AG09319 (cell line): ENCODE data around the gene LPIN1.
A peak's percentile ranks its signal among the peaks of the same experiment; 100 is the strongest.

ENCODE experiments used
- DNase-seq: peaks from one replicate; pipeline ENCODE4 v3.0.0-alpha.2; 2010; ENCODE audit warnings: low read depth; ENCODE audit errors: extremely low read depth
- TF ChIP-seq, protein P1 (sequence below): IDR thresholded peaks from 2 replicates; pipeline ENCODE4 v1.5.1; 2011; ENCODE audit warnings: low read depth, mild to moderate bottlenecking, inconsistent platforms, low read length, moderate library complexity

Gene LPIN1

DNA sequence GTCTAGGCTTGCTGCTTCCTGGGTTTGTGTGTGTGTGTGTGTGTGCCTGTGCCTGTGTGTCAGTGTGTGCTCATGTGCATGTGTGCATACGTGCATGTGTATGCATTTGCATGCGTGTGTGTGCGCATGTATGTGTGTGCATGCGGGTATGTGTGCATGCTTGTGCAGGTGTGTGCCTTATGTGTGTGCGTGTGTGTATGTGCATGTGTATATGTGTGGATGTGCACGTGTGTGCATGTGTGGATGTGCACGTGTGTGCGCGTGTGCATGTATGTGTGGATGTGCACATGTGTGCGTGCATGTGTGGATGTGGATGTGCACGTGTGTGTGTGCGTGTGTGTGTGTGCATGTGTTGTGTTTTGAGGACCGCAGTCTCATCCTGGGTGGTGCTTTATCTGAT is 42.8 kb downstream of the LPIN1 start:
- no peak for DNase-seq
- TF ChIP-seq, protein P1, sequence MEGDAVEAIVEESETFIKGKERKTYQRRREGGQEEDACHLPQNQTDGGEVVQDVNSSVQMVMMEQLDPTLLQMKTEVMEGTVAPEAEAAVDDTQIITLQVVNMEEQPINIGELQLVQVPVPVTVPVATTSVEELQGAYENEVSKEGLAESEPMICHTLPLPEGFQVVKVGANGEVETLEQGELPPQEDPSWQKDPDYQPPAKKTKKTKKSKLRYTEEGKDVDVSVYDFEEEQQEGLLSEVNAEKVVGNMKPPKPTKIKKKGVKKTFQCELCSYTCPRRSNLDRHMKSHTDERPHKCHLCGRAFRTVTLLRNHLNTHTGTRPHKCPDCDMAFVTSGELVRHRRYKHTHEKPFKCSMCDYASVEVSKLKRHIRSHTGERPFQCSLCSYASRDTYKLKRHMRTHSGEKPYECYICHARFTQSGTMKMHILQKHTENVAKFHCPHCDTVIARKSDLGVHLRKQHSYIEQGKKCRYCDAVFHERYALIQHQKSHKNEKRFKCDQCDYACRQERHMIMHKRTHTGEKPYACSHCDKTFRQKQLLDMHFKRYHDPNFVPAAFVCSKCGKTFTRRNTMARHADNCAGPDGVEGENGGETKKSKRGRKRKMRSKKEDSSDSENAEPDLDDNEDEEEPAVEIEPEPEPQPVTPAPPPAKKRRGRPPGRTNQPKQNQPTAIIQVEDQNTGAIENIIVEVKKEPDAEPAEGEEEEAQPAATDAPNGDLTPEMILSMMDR: no peak

DNA sequence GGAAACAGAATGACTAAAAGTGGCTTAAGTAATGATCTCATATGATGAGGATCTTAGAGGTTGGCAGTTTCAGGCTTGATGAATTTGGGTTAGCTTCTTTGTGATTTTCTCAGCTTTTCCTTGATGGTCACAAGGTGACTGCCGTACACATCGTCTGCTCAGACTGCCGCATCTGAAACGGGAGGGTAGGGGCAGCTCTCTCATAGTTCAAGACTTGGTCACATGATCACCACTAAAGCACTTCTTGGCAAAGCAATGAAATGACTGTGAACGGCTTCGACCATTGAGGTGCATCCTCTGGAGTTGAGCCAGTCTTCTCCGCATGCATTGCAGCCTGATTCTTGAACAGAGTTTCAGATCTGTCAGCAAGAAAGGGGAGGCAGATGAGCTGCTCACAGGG is 43.8 kb downstream of the LPIN1 start:
- TF ChIP-seq, protein P1: no peak

DNA sequence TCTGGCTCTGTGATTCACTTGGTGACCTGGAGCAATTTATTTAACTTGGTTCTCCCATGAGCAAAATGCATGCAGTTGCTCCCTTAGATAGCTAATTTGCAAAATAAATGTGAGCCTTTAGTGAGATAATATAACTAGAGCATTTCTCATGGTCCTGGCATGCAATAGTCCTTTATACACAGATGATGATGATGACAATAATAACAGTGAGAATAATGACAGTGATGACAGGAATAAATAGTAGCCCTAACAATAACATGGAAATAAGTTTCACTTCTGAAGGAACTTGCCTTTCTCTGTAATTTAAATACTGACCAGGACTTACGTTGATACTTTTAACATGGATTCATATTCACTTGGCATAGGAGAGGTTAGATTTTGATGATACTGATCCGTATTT is 49.2 kb downstream of the LPIN1 start:
- TF ChIP-seq, protein P1: no peak

More for the DNA sequence above, 43.8 kb downstream of the LPIN1 start:
- no peak for DNase-seq

DNA sequence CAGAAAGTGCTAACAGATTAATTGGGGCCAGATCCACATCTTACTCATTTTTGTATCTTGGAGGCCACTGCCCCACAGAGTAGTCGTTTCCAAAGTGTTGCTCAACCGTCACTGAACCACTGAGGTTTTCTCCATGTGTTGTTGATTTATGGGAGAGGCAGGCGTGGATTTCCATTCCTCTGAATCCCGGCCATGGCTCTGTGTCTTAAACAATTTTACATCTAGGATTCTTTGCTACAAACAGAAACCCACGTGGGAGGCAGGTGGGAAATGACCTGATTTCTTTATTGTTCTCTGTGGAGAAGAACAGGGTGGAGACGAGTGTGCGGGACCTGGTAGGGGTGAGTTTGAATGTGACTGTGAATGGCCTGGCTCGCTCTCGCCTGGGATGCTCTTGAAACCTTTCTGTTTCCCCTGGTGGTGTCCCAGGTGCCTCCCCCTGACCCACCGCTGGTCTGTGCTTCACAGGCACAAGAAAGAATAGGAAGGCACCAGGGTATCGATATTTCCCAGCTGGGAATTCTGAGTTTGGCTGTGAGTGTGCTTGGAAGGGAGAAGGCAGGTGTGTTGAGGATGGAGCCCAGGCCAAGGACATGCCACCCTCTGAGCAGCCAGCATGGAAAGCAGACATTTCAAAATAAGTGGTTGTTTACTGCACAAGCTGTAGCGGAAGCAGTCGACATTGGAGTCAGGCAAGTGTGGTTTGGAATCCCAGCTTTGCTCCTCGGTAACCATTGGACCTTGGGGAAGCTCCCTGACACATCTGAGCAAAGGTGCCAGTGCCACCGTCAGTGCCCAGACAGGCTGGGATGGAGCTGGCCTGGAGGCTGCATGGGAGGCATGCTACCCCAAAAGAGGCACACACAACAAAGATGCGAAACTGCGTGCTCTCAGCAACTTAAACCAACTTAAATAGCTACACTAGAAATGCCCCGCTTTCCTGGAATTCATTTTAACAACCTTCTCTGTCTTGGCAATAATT is 50.0 kb downstream of the LPIN1 start:
- peak; percentile 83 for DNase-seq
- TF ChIP-seq, protein P1: no peak

More for the DNA sequence above, 49.2 kb downstream of the LPIN1 start:
- no peak for DNase-seq

DNA sequence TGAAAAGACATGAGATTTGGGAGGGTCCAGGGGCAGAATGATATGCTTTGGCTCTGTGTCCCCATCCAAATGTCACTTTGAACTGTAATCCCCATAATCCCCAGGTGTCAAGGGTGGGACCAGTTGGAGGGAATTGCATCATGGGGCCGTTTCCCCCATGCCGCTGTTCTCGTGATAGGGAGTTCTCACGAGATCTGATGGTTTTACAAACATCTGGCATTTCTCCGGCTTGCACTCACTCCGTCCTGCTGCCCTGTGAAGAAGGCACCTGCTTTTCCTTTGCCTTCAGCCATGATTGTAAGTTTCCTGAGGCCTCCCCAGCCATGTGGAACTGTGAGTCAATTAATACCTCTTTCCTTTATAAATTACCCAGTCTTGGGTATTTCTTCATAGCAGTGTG is 51.4 kb downstream of the LPIN1 start:
- TF ChIP-seq, protein P1: no peak
- no peak for DNase-seq

DNA sequence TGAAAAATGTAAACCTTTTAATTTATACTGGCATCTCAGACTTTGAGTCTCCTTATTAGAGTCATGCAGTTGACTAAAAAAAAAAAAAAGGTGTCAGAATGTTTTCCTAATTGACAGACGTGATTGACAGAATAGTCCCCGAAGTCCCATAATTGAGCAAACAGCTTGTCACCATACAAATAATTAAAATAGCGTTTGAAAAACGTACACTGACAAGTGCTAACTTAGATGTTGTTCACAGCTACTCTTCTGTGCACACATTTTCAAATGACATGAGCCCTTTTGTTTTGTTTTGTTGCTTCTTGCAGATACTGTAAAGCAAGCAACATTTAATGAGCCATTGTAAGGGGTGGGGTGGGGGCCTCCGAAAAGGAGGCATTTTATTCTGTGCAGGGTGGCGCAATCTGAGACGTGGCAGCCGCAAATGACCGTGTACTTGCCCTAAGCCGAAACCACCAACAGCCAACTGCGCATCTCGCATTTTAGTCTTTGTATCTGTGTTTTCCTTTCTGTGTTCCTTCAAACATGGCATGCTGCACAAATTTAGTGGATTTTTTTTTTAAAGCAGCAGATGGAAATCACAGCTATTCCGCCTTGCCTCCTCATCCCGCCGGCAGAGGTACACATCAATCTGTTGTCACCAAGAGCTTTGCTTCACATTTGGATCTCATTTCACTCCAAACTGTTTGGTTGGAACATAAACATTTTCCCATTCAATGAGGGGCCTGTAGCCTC is 52.4 kb downstream of the LPIN1 start:
- DNase-seq: no peak
- TF ChIP-seq, protein P1: no peak

DNA sequence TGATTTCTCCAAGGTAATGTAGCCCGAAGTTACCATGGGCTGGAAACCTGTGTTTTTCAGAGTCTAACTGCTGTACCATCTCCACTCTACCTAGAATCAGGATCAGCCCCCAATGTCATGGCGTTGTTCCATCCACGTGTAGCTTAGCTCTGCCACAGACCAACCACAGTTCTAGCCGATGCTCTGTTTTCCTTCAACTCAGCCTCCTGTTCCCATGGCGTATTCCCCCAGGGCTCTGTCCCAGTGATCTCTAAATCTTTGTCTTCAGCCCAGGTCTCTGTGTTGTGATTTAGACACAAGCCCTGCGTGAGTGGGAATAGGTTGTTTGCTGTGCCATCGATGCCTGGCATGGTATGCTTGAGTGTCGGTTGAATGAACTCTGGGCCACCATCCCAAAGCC is 53.4 kb downstream of the LPIN1 start:
- DNase-seq: no peak

More for the DNA sequence above, 53.4 kb downstream of the LPIN1 start:
- TF ChIP-seq, protein P1: no peak
